Mesodermal cell (in vitro differentiated cells): ENCODE data around the gene UNC5C.

Experiments used
- H3K27ac ChIP-seq: 2 replicates; pipeline ENCODE4 v1.7.0; 2013; ENCODE audit warnings: mild to moderate bottlenecking, low read depth, low read length, moderate library complexity; ENCODE audit not compliant: severe bottlenecking
- H3K36me3 ChIP-seq: 2 replicates; pipeline ENCODE4 v1.7.1; 2013; ENCODE audit warnings: mild to moderate bottlenecking, low read length, moderate library complexity; ENCODE audit not compliant: control insufficient read depth, insufficient read depth
- H3K4me1 ChIP-seq: one replicate; pipeline ENCODE4 v1.7.1; 2013; ENCODE audit warnings: mild to moderate bottlenecking, low read length; ENCODE audit not compliant: insufficient read depth, control insufficient read depth, poor library complexity, severe bottlenecking
- H3K4me3 ChIP-seq: 2 replicates; pipeline ENCODE4 v1.7.0; 2013; ENCODE audit warnings: low read length, control low read depth, mild to moderate bottlenecking; ENCODE audit not compliant: insufficient read depth, poor library complexity, severe bottlenecking; ENCODE audit errors: extremely low read depth
- H3K9me3 ChIP-seq: 2 replicates; pipeline ENCODE4 v1.7.1; 2013; ENCODE audit warnings: mild to moderate bottlenecking, low read length, moderate library complexity; ENCODE audit not compliant: control insufficient read depth
- WGBS, 2 experiments: methylation state at CpG; one replicate each; pipeline ENCODE4 v1.1.5; 2013; ENCODE audit warnings: missing lambda C conversion rate in 2 of 2; ENCODE audit not compliant: insufficient coverage in 2 of 2; 5-methylcytosine and 5-hydroxymethylcytosine counted together

Gene UNC5C

DNA sequence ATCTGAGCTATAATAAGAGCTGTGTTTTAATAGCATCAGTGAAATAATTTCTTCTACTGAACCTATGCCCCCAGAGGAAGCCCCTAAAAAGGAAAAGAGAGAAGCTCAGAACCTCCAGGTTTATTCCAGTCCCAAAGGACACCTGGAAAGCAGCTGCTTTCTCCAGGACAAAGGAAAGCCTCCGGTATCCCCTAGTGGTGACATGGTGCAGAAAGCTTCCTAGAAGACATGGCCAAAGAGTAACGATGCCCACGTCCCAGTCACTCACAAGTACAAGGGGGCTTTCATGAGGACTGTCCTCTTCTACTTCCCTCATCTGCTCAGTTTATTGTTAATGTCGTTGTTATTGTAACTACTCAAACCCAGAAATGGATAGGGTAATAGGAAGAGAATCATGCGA lies 343.9 kb downstream of the UNC5C start:
- peaks cover 4% of the 10 kb centered on the region for H3K4me1 ChIP-seq
- no peak overlapping the region for H3K4me3 ChIP-seq
- no peak overlapping the region for H3K27ac ChIP-seq
- H3K9me3 ChIP-seq: no peaks in the 10 kb centered on the region
- H3K36me3 ChIP-seq: peaks cover 33% of the 10 kb centered on the region
- WGBS, 2 experiments: 48 to 53% methylated on average over 3 of the region's 5 CpGs

DNA sequence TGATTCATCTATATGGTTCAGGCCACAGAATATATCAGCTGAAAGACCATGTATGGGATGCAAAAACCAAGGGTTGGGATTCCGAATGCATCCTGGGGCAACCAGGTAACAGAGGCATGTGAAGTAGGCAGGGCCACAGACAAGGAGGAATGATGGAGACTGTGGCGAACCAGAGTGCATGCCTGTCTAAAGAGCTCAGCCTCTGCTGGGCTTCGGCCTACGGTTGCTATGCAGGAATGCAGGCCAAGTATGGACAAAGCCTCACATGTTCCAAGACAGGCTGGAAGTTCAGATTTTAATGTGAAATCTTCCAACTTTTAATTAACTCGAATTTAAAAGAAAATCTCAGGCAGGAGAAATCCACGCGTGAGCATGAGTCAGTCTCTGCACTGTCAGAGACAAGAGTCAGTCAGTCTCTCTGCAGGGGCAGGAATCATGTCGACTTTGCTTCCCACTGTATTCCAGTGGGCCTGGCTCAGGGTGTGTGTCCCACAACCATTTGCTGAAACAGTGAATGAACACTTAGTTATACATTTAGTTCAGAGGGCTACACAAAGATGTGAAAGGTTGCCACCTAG lies 344.4 kb downstream of the UNC5C start:
- Histone ChIP-seq H3K9me3 (no peaks in the 10 kb centered on the region), H3K27ac (no peak overlapping the region), H3K36me3 (peaks cover 33% of the 10 kb centered on the region), H3K4me1 (peaks cover 4% of the 10 kb centered on the region), H3K4me3 (no peak overlapping the region)
- 84 to 96% methylated on average over 5 to 8 of the region's 8 CpGs for WGBS, 2 experiments

DNA sequence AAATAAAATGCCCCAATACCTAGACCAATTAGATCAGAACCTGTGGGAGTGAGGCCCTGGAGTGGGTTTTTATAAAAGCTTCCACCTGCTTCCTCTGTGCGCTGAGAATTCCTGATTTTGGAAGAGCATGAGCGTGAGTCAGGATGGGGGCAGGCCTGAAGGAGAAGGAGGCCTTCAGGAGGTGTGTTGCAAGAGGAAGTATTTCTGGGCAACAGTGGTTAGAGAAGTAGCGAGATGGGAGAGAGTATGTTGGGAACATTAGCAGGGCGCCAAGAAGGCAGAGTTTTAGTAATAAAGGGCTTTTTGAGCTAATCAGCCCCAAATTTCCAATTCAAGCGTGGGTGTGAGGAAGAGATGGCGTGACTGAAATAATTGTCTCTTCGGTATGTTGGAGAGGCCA lies 349.8 kb downstream of the UNC5C start:
- H3K36me3 ChIP-seq: peaks cover 22% of the 10 kb centered on the region
- H3K9me3 ChIP-seq: no peaks in the 10 kb centered on the region
- 84 to 95% methylated on average over 7 of the region's 7 CpGs for WGBS, 2 experiments
- H3K27ac ChIP-seq: no peak overlapping the region
- H3K4me1 ChIP-seq: no peaks in the 10 kb centered on the region
- no peak overlapping the region for H3K4me3 ChIP-seq

DNA sequence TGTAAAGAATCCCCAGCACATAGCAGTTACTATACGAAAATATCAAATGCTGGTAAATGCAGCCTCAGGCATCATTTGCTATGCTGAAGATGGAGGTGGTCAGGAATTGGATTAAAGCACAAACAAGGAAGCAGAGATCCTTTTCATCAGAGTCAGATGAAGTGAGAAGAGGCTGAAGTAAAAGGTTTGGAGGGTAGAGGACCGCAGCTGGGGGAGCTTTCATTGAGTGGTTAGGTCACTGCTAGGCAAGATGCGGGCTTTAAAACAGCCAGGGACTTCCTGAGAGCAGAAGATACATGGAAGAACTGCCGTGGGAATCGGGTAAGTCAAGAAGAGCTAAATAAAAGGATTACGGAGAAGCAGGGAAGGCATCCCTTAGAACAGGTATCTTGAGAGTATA lies 351.4 kb downstream of the UNC5C start:
- Histone ChIP-seq H3K4me3 (no peak overlapping the region), H3K36me3 (peaks cover 11% of the 10 kb centered on the region), H3K27ac (no peak overlapping the region), H3K9me3 (no peaks in the 10 kb centered on the region), H3K4me1 (no peaks in the 10 kb centered on the region)
- 78 to 88% methylated on average over 5 of the region's 6 CpGs for WGBS, 2 experiments

DNA sequence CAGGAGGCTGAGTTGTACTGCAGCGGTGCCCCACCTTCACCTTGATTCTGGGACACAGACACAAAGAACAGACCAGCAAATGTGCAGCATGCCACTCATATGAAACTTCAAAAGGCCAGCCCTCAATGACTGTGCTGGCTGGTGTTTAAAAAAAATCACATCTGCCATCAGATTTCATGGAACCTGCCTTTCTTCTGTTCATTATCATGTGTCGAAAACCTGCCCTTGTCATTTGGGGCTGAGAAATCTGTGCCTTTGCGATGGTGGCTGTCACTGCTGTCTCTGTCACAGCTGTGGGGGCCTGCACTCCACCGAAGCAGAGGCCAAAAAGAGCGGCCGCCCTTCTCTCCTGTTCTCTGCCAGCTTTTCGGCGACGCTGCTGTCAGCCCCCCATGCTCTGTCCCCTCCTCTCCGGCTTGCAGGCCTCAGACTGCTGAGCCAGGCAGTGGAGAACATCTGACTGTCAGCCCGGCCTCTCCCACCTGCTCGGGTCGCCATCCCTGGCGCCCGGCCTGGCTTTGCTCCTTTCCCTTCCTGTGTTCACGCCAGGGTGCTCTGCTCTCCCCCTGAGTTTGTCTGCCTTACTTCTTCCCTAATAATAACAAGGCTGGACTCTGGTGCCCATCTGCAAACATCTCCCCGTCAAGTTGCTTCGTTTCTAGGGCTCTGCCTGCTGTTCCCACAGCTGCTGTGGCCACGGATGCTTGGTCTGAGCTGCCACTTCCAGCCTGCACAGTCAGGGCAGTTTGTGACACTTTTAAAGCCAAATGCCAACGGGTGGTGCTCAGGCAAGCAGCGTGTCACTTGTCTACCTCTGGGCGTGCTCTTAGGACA lies 355.2 kb downstream of the UNC5C start:
- 86 to 92% methylated on average over 19 to 22 of the region's 22 CpGs for WGBS, 2 experiments
- Histone ChIP-seq H3K9me3 (no peaks in the 10 kb centered on the region), H3K4me1 (no peaks in the 10 kb centered on the region), H3K4me3 (no peak overlapping the region), H3K27ac (no peak overlapping the region), H3K36me3 (peaks cover 4% of the 10 kb centered on the region)

GRCh38 chr4:95191537-95191936 lies 357.2 kb downstream of the UNC5C start:
- Histone ChIP-seq H3K4me1 (no peaks in the 10 kb centered on the region), H3K9me3 (no peaks in the 10 kb centered on the region), H3K36me3 (peaks cover 4% of the 10 kb centered on the region), H3K27ac (no peak overlapping the region), H3K4me3 (no peak overlapping the region)
- WGBS, 2 experiments: 83 to 87% methylated on average over 3 of the region's 3 CpGs

DNA sequence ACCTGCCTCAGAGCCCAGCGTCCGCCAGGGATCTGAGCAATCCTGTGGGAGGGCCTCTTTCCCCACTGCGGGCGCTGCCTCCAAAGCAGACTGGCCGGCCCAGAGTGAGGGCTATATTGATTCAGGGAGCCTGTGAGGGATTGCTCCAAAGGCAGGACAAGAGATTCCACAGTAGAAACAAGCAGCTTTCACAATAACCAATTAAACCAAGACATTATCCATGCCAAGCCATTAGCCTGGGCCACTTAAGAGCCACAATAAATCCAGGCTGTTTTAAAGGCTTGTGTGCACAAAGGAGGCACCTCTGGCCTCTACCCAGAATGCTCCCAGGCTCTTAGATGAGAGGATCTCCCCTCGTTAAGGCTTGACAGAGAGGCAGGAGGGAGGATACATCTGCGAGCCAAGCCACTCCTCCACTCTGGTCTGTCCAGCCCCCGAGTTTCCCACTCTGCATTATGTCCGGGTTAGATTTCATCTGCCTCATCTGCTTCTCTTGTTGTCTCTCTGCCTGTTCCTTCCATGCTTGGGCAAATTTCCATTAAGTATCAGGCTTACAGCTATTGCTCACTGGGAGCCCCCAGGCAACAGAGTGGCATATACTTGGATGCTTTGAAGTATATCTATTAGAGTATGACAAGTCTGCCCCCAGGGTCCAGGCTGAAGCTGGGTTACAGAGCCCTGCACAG lies 357.9 kb downstream of the UNC5C start:
- Histone ChIP-seq H3K4me1 (no peaks in the 10 kb centered on the region), H3K4me3 (no peak overlapping the region), H3K27ac (peak overlapping the region; percentile 61), H3K9me3 (no peaks in the 10 kb centered on the region), H3K36me3 (peaks cover 4% of the 10 kb centered on the region)
- WGBS, 2 experiments: 68 to 75% methylated on average over 6 to 7 of the region's 9 CpGs

GRCh38 chr4:95188701-95189370 lies 359.9 kb downstream of the UNC5C start:
- Histone ChIP-seq H3K36me3 (peaks cover 6% of the 10 kb centered on the region), H3K9me3 (no peaks in the 10 kb centered on the region), H3K27ac (no peak overlapping the region), H3K4me1 (no peaks in the 10 kb centered on the region), H3K4me3 (no peak overlapping the region)
- 83 to 96% methylated on average over 3 to 4 of the region's 5 CpGs for WGBS, 2 experiments

DNA sequence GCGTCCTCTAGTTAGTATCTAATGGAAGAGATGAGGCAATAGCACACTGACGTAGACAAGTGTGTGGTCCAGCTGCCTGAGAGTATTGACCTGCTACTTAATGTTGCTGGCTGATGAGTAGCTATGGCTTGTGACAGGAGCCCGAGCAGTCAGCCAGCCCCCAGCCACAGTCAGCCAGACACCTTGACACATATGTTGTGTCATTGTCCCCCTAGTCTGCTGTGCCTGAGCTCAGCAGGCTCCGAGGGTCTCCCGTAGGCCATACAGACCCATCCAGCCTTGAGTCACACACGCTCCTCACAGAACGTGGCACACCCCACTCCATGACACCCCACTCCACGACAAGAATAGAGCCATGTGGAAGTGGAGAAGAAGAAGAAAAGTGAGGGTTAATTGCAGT lies 362.1 kb downstream of the UNC5C start:
- Histone ChIP-seq H3K9me3 (no peaks in the 10 kb centered on the region), H3K4me1 (peaks cover 5% of the 10 kb centered on the region), H3K27ac (no peak overlapping the region), H3K4me3 (no peak overlapping the region), H3K36me3 (peaks cover 8% of the 10 kb centered on the region)
- 83 to 100% methylated on average over 3 of the region's 8 CpGs for WGBS, 2 experiments

- Histone ChIP-seq H3K4me3 (no peak overlapping the region), H3K27ac (no peak overlapping the region), H3K4me1 (peaks cover 15% of the 10 kb centered on the region), H3K9me3 (no peaks in the 10 kb centered on the region), H3K36me3 (peaks cover 8% of the 10 kb centered on the region)
- 83 to 93% methylated on average over 1 to 3 of the region's 5 CpGs for WGBS, 2 experiments
These were observed 364.9 kb downstream of the UNC5C start for GRCh38 chr4:95183656-95184408.
